ENCODE measurements around the gene TPRKB. TPM values are rescaled to one million over a fixed set of nuclear protein-coding genes. Genes with fewer than 3 reads are reported as not detected.
"Not testable (repeated sequence)": the region's sequence is repeated elsewhere in the genome, so short reads cannot be mapped to it uniquely, and the experiment has no call there.

The TPRKB gene
- total RNA-seq, 1 experiment from 2014 or later: 36.7 TPM

GRCh38 chr2:73730810-73731209 lies 6.3 kb downstream of the TPRKB start:
- Mint-ChIP-seq H3K9me3 (ENCODE audit: low read depth, unreplicated experiment) (no peaks in the 10 kb centered on the region), H3K36me3 (ENCODE audit: insufficient read depth, unreplicated experiment) (peaks cover 14% of the 10 kb centered on the region), H3K4me1 (ENCODE audit: low read depth, unreplicated experiment) (no peaks in the 10 kb centered on the region), H3K4me3 (ENCODE audit: low read depth, unreplicated experiment) (no peak overlapping the region), H3K27me3 (ENCODE audit: unreplicated experiment) (no peaks in the 10 kb centered on the region), H3K27ac (ENCODE audit: unreplicated experiment) (no peak overlapping the region)
- no TSS peak for BruUV-seq (replicated peaks)
- DNase-seq: no peak
- CTCF ChIA-PET: no interaction called here
- intact Hi-C loops (cut with micrococcal nuclease; ENCODE audit: unreplicated experiment): no loop called here
- TF ChIP-seq, protein P1, sequence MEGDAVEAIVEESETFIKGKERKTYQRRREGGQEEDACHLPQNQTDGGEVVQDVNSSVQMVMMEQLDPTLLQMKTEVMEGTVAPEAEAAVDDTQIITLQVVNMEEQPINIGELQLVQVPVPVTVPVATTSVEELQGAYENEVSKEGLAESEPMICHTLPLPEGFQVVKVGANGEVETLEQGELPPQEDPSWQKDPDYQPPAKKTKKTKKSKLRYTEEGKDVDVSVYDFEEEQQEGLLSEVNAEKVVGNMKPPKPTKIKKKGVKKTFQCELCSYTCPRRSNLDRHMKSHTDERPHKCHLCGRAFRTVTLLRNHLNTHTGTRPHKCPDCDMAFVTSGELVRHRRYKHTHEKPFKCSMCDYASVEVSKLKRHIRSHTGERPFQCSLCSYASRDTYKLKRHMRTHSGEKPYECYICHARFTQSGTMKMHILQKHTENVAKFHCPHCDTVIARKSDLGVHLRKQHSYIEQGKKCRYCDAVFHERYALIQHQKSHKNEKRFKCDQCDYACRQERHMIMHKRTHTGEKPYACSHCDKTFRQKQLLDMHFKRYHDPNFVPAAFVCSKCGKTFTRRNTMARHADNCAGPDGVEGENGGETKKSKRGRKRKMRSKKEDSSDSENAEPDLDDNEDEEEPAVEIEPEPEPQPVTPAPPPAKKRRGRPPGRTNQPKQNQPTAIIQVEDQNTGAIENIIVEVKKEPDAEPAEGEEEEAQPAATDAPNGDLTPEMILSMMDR (IDR thresholded peaks at IDR 0.05; ENCODE audit: unreplicated experiment): no peak

GRCh38 chr2:73728711-73729110 lies 8.4 kb downstream of the TPRKB start:
- Mint-ChIP-seq H3K36me3 (ENCODE audit: insufficient read depth, unreplicated experiment) (peaks cover 8% of the 10 kb centered on the region), H3K4me1 (ENCODE audit: low read depth, unreplicated experiment) (no peaks in the 10 kb centered on the region), H3K4me3 (ENCODE audit: low read depth, unreplicated experiment) (no peak overlapping the region), H3K9me3 (ENCODE audit: low read depth, unreplicated experiment) (no peaks in the 10 kb centered on the region), H3K27ac (ENCODE audit: unreplicated experiment) (no peak overlapping the region), H3K27me3 (ENCODE audit: unreplicated experiment) (no peaks in the 10 kb centered on the region)
- no peak for DNase-seq
- CTCF ChIA-PET: no interaction called here
- TF ChIP-seq, protein P1 (IDR thresholded peaks at IDR 0.05; ENCODE audit: unreplicated experiment): no peak
- BruUV-seq (replicated peaks): no TSS peak
- intact Hi-C loops (cut with micrococcal nuclease; ENCODE audit: unreplicated experiment): no loop called here

DNA sequence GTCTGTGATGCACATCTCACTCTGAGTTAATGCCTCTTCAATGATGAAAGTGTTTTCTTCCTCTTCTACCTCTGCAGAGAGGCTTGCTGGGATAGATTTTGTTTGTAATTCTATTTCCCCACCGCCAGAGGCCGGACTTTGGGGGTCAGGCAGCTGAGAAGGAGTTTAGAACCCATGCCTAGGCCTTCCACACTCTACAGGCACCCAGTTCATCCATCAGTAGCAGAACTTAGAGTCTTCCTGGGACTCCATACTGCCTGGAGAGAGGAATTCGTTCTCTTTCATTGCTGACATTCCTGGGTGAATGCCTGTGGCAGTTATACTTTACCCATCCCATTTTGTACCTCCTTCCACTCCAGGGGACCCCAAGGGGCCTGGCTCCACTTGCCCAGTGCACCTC lies 9.1 kb downstream of the TPRKB start:
- no peak overlapping the region for H3K4me3 Mint-ChIP-seq (ENCODE audit: low read depth, unreplicated experiment)
- CTCF ChIA-PET: no interaction called here
- H3K36me3 Mint-ChIP-seq (ENCODE audit: insufficient read depth, unreplicated experiment): peaks cover 8% of the 10 kb centered on the region
- no peak overlapping the region for H3K27ac Mint-ChIP-seq (ENCODE audit: unreplicated experiment)
- no peaks in the 10 kb centered on the region for H3K9me3 Mint-ChIP-seq (ENCODE audit: low read depth, unreplicated experiment)
- BruUV-seq (replicated peaks): no TSS peak
- H3K27me3 Mint-ChIP-seq (ENCODE audit: unreplicated experiment): no peaks in the 10 kb centered on the region
- H3K4me1 Mint-ChIP-seq (ENCODE audit: low read depth, unreplicated experiment): no peaks in the 10 kb centered on the region
- no peak for DNase-seq
- intact Hi-C loops (cut with micrococcal nuclease; ENCODE audit: unreplicated experiment): no loop called here
- TF ChIP-seq, protein P1 (IDR thresholded peaks at IDR 0.05; ENCODE audit: unreplicated experiment): no peak

DNA sequence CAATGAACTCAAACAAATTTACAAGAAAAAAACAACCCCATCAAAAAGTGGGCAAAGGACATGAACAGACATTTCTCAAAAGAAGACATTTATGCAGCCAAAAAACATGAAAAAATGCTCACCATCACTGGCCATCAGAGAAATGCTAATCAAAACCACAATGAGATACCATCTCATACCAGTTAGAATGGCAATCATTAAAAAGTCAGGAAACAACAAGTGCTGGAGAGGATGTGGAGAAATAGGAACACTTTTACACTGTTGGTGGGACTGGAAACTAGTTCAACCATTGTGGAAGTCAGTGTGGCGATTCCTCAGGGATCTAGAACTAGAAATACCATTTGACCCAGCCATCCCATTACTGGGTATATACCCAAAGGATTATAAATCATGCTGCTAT lies 10.5 kb downstream of the TPRKB start:
- H3K36me3 Mint-ChIP-seq (ENCODE audit: insufficient read depth, unreplicated experiment); BruUV-seq (replicated peaks); H3K4me3 Mint-ChIP-seq (ENCODE audit: low read depth, unreplicated experiment); H3K9me3 Mint-ChIP-seq (ENCODE audit: low read depth, unreplicated experiment); H3K27me3 Mint-ChIP-seq (ENCODE audit: unreplicated experiment); intact Hi-C loops (cut with micrococcal nuclease; ENCODE audit: unreplicated experiment); H3K27ac Mint-ChIP-seq (ENCODE audit: unreplicated experiment); CTCF ChIA-PET; DNase-seq; H3K4me1 Mint-ChIP-seq (ENCODE audit: low read depth, unreplicated experiment): not testable (repeated sequence)

- Mint-ChIP-seq H3K36me3 (ENCODE audit: insufficient read depth, unreplicated experiment) (no peaks in the 10 kb centered on the region), H3K4me1 (ENCODE audit: low read depth, unreplicated experiment) (no peaks in the 10 kb centered on the region), H3K4me3 (ENCODE audit: low read depth, unreplicated experiment) (no peak overlapping the region), H3K27me3 (ENCODE audit: unreplicated experiment) (peaks cover 19% of the 10 kb centered on the region), H3K27ac (ENCODE audit: unreplicated experiment) (no peak overlapping the region), H3K9me3 (ENCODE audit: low read depth, unreplicated experiment) (peaks cover 3% of the 10 kb centered on the region)
- no TSS peak for BruUV-seq (replicated peaks)
- TF ChIP-seq, protein P1 (IDR thresholded peaks at IDR 0.05; ENCODE audit: unreplicated experiment): no peak
- intact Hi-C loops (cut with micrococcal nuclease; ENCODE audit: unreplicated experiment): no loop called here
- DNase-seq: no peak
- CTCF ChIA-PET: no interaction called here
Observed at GRCh38 chr2:73718851-73719621, 18.1 kb downstream of the TPRKB start.

All from Calu3 (cell line).